ENCODE measurements around the gene KCTD12. TPM values are rescaled to one million over a fixed set of nuclear protein-coding genes. Genes with fewer than 3 reads are reported as not detected.

Gene KCTD12
- total RNA-seq, 1 donor from 2014 or later = 154 TPM

DNA sequence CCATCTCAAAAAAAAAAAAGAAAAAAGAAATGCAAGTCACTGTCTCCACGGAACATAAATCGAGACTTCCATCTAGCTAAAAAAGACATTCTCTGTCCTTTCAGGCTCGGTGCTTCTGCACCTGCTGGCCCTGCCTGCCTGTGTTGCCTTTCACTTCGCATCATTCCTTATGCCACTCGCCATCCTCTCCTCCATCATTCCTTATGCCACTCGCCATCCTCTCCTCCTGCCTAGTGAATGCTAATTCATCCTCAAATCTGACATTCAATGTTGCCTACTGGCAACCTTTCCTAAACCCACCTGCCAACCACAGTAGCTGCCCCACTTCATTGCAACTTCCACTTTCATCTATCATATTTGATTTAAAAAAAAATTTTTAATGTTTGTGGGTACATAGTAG, 36.7 kb downstream of the KCTD12 start:
- DNase-seq (ENCODE audit: extremely low spot score, unreplicated experiment) = no peak
- Mint-ChIP-seq H3K9me3 (peaks cover 3% of the 10 kb centered on the region), H3K27me3 (no peaks in the 10 kb centered on the region), H3K36me3 (no peaks in the 10 kb centered on the region), H3K4me3 (no peak overlapping the region), H3K4me1 (ENCODE audit: unreplicated experiment) (peaks cover 8% of the 10 kb centered on the region), H3K27ac (no peak overlapping the region)
- TF ChIP-seq, protein P1, sequence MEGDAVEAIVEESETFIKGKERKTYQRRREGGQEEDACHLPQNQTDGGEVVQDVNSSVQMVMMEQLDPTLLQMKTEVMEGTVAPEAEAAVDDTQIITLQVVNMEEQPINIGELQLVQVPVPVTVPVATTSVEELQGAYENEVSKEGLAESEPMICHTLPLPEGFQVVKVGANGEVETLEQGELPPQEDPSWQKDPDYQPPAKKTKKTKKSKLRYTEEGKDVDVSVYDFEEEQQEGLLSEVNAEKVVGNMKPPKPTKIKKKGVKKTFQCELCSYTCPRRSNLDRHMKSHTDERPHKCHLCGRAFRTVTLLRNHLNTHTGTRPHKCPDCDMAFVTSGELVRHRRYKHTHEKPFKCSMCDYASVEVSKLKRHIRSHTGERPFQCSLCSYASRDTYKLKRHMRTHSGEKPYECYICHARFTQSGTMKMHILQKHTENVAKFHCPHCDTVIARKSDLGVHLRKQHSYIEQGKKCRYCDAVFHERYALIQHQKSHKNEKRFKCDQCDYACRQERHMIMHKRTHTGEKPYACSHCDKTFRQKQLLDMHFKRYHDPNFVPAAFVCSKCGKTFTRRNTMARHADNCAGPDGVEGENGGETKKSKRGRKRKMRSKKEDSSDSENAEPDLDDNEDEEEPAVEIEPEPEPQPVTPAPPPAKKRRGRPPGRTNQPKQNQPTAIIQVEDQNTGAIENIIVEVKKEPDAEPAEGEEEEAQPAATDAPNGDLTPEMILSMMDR (conservative IDR thresholded peaks at IDR 0.05) = no peak

DNA sequence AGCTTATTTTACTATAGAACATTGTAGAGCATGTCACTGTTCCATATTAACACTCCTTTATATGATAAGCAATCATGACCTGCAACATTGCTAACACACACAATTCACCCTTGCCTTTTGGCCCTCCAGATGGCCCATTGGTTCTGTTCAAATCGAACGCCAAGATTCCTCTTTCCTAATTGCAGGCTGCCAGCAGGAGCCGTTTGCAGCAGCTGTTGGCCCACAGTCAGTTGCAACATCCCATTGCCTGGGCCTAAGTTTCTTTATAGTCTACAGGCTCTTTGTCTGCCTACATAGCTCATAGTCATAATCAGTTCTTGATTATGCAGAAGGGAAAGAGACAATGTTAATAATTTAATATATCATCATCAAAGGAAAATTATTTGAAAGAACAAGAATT, 37.6 kb downstream of the KCTD12 start:
- H3K36me3 Mint-ChIP-seq = no peaks in the 10 kb centered on the region
- DNase-seq (ENCODE audit: extremely low spot score, unreplicated experiment) = no peak
- no peaks in the 10 kb centered on the region for H3K27me3 Mint-ChIP-seq
- TF ChIP-seq, protein P1 (conservative IDR thresholded peaks at IDR 0.05) = no peak
- no peak overlapping the region for H3K27ac Mint-ChIP-seq
- no peak overlapping the region for H3K4me3 Mint-ChIP-seq
- peaks cover 3% of the 10 kb centered on the region for H3K9me3 Mint-ChIP-seq
- peaks cover 1% of the 10 kb centered on the region for H3K4me1 Mint-ChIP-seq (ENCODE audit: unreplicated experiment)

DNA sequence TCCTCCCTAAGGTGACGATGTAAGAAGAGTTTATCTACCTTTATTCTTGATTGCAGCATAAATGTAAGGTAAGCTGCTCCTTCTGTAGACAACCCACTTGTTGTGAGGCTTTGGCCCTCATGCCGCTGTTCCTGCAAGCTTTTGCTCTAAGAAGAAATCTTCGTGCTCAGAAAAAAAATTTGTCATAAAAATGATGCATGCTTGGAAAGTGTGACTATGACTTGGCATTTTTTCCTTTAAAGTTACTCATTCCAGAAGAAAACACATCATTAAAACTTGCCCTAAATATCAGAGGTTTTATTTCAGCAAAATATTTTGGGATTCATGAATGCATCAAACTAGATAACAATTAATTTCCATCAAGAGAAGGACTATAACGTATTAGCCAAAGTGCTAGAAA, 39.8 kb downstream of the KCTD12 start:
- no peaks in the 10 kb centered on the region for H3K27me3 Mint-ChIP-seq
- TF ChIP-seq, protein P1 (conservative IDR thresholded peaks at IDR 0.05) = no peak
- no peak overlapping the region for H3K4me3 Mint-ChIP-seq
- H3K4me1 Mint-ChIP-seq (ENCODE audit: unreplicated experiment) = no peaks in the 10 kb centered on the region
- peaks cover 6% of the 10 kb centered on the region for H3K9me3 Mint-ChIP-seq
- DNase-seq (ENCODE audit: extremely low spot score, unreplicated experiment) = no peak
- H3K27ac Mint-ChIP-seq = no peak overlapping the region
- no peaks in the 10 kb centered on the region for H3K36me3 Mint-ChIP-seq

DNA sequence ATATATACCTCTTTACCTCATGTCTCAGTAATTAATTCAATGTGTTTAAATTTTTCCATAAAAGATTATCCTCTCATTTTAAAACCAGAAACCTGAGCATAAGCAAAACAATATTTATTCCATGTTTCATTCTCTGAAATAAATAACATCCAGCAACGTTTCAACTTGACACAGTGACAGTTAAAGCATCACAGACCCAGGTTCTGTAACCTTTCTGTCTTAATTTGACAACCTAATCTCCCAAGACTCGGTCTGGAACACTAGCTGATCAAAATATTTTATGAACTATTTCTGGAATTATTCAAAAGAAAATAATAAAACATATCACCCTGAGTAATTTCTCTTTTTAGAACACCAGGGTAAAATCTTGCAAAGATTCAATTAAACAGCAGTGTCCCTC, 40.3 kb downstream of the KCTD12 start:
- H3K9me3 Mint-ChIP-seq = peaks cover 6% of the 10 kb centered on the region
- no peaks in the 10 kb centered on the region for H3K4me1 Mint-ChIP-seq (ENCODE audit: unreplicated experiment)
- TF ChIP-seq, protein P1 (conservative IDR thresholded peaks at IDR 0.05) = no peak
- H3K36me3 Mint-ChIP-seq = no peaks in the 10 kb centered on the region
- H3K4me3 Mint-ChIP-seq = no peak overlapping the region
- DNase-seq (ENCODE audit: extremely low spot score, unreplicated experiment) = no peak
- H3K27ac Mint-ChIP-seq = no peak overlapping the region
- H3K27me3 Mint-ChIP-seq = no peaks in the 10 kb centered on the region

DNA sequence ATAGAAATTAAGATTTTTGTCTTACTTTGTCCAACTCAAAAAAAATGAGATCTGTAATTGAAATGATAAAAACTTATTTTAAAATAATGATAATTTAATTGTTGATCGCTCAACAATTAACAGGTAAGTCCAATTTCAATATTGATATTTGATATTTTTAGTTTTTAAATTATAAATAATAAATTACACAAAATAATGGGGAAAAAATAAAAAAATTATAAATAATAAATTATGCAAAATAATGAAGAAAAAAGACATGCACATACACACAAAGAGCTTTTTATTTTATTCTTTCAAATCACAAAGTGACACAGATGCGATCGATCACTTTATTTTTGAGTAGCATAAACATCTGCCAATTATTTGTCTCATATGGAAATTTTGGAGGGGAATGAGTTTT, 40.8 kb downstream of the KCTD12 start:
- peaks cover 6% of the 10 kb centered on the region for H3K9me3 Mint-ChIP-seq
- H3K4me3 Mint-ChIP-seq = no peak overlapping the region
- H3K4me1 Mint-ChIP-seq (ENCODE audit: unreplicated experiment) = no peaks in the 10 kb centered on the region
- TF ChIP-seq, protein P1 (conservative IDR thresholded peaks at IDR 0.05) = no peak
- no peak overlapping the region for H3K27ac Mint-ChIP-seq
- no peaks in the 10 kb centered on the region for H3K27me3 Mint-ChIP-seq
- no peak for DNase-seq (ENCODE audit: extremely low spot score, unreplicated experiment)
- no peaks in the 10 kb centered on the region for H3K36me3 Mint-ChIP-seq

DNA sequence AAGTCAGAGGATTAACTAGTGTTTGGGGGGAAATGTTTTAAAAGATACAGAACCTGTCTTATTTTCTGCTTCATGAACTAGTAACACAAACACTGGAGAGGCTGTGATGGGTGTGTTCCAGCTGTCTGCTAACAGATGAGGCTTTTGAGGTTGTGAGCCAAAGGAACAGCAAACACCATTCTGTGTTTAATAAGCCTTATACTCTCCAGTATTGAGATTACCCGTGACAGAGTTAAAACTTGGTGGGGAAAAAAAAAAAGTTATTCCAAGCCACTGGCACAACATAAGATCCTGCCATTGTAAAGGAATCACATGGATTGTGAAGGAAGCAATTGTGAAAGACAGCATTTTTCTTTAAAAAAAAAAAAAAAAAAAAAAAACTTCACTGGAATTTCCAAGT, 48.4 kb downstream of the KCTD12 start:
- H3K27ac Mint-ChIP-seq = no peak overlapping the region
- TF ChIP-seq, protein P1 (conservative IDR thresholded peaks at IDR 0.05) = no peak
- H3K36me3 Mint-ChIP-seq = no peaks in the 10 kb centered on the region
- H3K4me3 Mint-ChIP-seq = no peak overlapping the region
- no peaks in the 10 kb centered on the region for H3K27me3 Mint-ChIP-seq
- H3K9me3 Mint-ChIP-seq = peaks cover 6% of the 10 kb centered on the region
- no peaks in the 10 kb centered on the region for H3K4me1 Mint-ChIP-seq (ENCODE audit: unreplicated experiment)
- DNase-seq (ENCODE audit: extremely low spot score, unreplicated experiment) = no peak

All from type B pancreatic cell (in vitro differentiated cells).